Sigmoid colon (tissue), 4 donors: ENCODE results near the gene BPIFB2.

ENCODE experiments used
- EP300 ChIP-seq, 4 donors: sonication (generic); formaldehyde crosslinking; IDR thresholded peaks; one replicate each; pipeline ENCODE4 v1.6.1; 2017; ENCODE audit warnings: antibody characterized with exemption in 4 of 4
- POLR2A ChIP-seq, 2 donors: fragments of 450-650 bp; IDR thresholded peaks; one replicate each; pipeline ENCODE4 v1.6.1; 2016; ENCODE audit warnings: antibody characterized with exemption in 2 of 2, mild to moderate bottlenecking in 2 of 2, moderate library complexity in 2 of 2
- POLR2AphosphoS5 ChIP-seq, 4 donors: sonication (generic); formaldehyde crosslinking; IDR thresholded peaks; one replicate each; pipeline ENCODE4 v1.6.1; 2017; ENCODE audit warnings: antibody characterized with exemption in 4 of 4
- TF ChIP-seq, protein P1 (sequence below), 4 experiments: fragments of 450-650 bp in 3 of 4; fragments of 200-600 bp in 1 of 4; IDR thresholded peaks; one replicate each; pipeline ENCODE4 v1.5.1; 2016 to 2019; ENCODE audit warnings: antibody characterized with exemption in 4 of 4, mild to moderate bottlenecking in 3 of 4, moderate library complexity in 2 of 4

DNA sequence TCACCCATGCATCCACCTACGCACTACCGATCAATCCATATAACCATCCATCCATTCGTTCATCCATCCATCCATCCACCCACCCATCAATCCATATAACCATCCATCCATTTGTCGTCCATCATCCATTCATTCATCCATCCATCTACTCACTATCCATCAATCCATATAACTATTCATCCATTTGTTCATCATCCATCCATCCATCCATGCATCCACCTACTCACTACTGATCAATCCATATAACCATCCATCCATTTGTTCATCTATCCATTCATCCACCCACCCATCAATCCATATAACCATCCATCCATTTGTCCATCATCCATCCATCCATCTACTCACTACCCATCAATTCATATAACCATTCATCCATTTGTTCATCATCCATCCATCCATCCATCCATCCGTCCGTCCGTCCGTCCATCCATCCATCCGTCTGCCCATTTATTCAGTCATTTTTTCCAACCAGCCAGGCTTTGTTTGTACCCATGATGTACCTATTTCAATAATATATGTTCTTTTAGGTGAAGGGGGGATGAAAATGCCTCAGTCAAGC is 17.9 kb downstream of the BPIFB2 start:
- TF ChIP-seq POLR2A (IDR thresholded peaks at IDR 0.05) (no peak), POLR2AphosphoS5 (IDR thresholded peaks at IDR 0.05) (no peak), EP300 (IDR thresholded peaks at IDR 0.05) (no peak)
- TF ChIP-seq, protein P1, sequence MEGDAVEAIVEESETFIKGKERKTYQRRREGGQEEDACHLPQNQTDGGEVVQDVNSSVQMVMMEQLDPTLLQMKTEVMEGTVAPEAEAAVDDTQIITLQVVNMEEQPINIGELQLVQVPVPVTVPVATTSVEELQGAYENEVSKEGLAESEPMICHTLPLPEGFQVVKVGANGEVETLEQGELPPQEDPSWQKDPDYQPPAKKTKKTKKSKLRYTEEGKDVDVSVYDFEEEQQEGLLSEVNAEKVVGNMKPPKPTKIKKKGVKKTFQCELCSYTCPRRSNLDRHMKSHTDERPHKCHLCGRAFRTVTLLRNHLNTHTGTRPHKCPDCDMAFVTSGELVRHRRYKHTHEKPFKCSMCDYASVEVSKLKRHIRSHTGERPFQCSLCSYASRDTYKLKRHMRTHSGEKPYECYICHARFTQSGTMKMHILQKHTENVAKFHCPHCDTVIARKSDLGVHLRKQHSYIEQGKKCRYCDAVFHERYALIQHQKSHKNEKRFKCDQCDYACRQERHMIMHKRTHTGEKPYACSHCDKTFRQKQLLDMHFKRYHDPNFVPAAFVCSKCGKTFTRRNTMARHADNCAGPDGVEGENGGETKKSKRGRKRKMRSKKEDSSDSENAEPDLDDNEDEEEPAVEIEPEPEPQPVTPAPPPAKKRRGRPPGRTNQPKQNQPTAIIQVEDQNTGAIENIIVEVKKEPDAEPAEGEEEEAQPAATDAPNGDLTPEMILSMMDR (IDR thresholded peaks at IDR 0.05): no peak
